ENCODE measurements around the gene STOM.
"Not testable (repeated sequence)": the region's sequence is repeated elsewhere in the genome, so short reads cannot be mapped to it uniquely, and the experiment has no call there.

Gene STOM

GRCh38 chr9:121303456-121304451 lies 66.3 kb downstream of the STOM start:
- no peak for DNase-seq (ENCODE audit: low read depth in 3 of 3, low spot score in 1 of 3)

- no peak for DNase-seq (ENCODE audit: low read depth in 3 of 3, low spot score in 1 of 3)
Measured at GRCh38 chr9:121302786-121303185, 67.3 kb downstream of the STOM start.

GRCh38 chr9:121302341-121302740 lies 67.7 kb downstream of the STOM start:
- DNase-seq (ENCODE audit: low read depth in 3 of 3, low spot score in 1 of 3), result no peak

GRCh38 chr9:121301881-121302286 lies 68.2 kb downstream of the STOM start:
- DNase-seq (ENCODE audit: low read depth in 3 of 3, low spot score in 1 of 3), result no peak

- no peak for DNase-seq (ENCODE audit: low read depth in 3 of 3, low spot score in 1 of 3)
Measured at GRCh38 chr9:121300283-121301119, 69.5 kb downstream of the STOM start.

- DNase-seq (ENCODE audit: low read depth in 3 of 3, low spot score in 1 of 3), result no peak
Measured at GRCh38 chr9:121299467-121300282, 70.4 kb downstream of the STOM start.

GRCh38 chr9:121298689-121299466 lies 71.2 kb downstream of the STOM start:
- no peak for DNase-seq (ENCODE audit: low read depth in 3 of 3, low spot score in 1 of 3)

- DNase-seq (ENCODE audit: low read depth in 3 of 3, low spot score in 1 of 3), result no peak
Measured at GRCh38 chr9:121298016-121298538, 72.0 kb downstream of the STOM start.

- DNase-seq (ENCODE audit: low read depth in 3 of 3, low spot score in 1 of 3), result no peak
Measured at GRCh38 chr9:121297389-121297788, 72.7 kb downstream of the STOM start.

- DNase-seq (ENCODE audit: low read depth in 3 of 3, low spot score in 1 of 3), result no peak
Measured at GRCh38 chr9:121296213-121297127, 73.6 kb downstream of the STOM start.

- no peak for DNase-seq (ENCODE audit: low read depth in 3 of 3, low spot score in 1 of 3)
Measured at GRCh38 chr9:121295662-121296191, 74.3 kb downstream of the STOM start.

- no peak for DNase-seq (ENCODE audit: low read depth in 3 of 3, low spot score in 1 of 3)
Measured at GRCh38 chr9:121294866-121295661, 75.0 kb downstream of the STOM start.

- no peak for DNase-seq (ENCODE audit: low read depth in 3 of 3, low spot score in 1 of 3)
Measured at GRCh38 chr9:121294151-121294743, 75.8 kb downstream of the STOM start.

- DNase-seq (ENCODE audit: low read depth in 3 of 3, low spot score in 1 of 3), result no peak
Measured at GRCh38 chr9:121292801-121293241, 77.2 kb downstream of the STOM start.

GRCh38 chr9:121292051-121292450 lies 78.0 kb downstream of the STOM start:
- DNase-seq (ENCODE audit: low read depth in 3 of 3, low spot score in 1 of 3), result no peak

- not testable (repeated sequence) for DNase-seq (ENCODE audit: low read depth in 3 of 3, low spot score in 1 of 3)
Measured at GRCh38 chr9:121291536-121291935, 78.5 kb downstream of the STOM start.

GRCh38 chr9:121289772-121290370 lies 80.2 kb downstream of the STOM start:
- no peak for DNase-seq (ENCODE audit: low read depth in 3 of 3, low spot score in 1 of 3)
